NOMO-1 (cell line): ENCODE results near the gene NEURL3.

Experiments used
- DNase-seq, 2 experiments: peaks; one replicate each; lab custom pipeline; 2025; ENCODE audit not compliant: unreplicated experiment in 2 of 2; lab: John Stamatoyannopoulos, UW

NEURL3 gene

GRCh38 chr2:96528006-96528699 is 23.0 kb upstream of the NEURL3 start:
- DNase-seq, result peak; percentile 17 to 35

DNA sequence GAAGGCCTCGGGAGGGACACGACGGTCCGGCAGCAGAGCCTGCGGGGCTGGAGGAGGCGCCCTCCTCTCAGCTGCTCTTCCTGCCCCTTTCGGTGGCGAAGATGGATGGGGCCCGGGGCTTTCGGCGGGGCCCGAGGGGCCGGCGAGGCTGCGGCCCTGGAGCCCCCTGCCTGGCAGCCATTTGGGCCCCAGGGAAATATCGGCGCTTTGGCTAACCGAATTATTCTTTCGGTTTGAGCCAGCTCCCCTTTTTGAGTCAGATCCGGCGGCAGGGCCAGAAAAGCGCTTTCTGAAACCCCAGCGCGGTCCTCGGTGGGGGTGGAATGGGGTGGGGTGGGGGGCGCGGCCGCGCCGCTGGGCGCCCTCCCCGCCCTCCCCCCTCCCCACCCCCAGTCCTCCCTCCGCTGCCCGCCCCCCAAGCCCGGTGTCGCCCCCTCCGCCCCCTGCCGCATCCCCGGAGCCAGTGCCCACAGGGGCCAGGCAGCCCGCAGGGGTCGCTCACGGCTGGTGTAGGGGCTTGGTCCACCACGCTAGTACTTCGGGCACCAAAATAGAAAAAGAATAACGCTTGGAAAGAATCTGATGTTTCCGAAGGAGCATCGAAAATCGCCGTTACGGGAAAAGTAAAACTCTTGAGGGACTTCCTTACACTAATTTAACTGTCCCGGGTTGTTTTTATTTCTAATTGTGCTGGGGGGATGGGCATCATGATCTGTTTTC is 22.3 kb upstream of the NEURL3 start:
- DNase-seq, result peak in 1 of 2 experiments; percentile 6

DNA sequence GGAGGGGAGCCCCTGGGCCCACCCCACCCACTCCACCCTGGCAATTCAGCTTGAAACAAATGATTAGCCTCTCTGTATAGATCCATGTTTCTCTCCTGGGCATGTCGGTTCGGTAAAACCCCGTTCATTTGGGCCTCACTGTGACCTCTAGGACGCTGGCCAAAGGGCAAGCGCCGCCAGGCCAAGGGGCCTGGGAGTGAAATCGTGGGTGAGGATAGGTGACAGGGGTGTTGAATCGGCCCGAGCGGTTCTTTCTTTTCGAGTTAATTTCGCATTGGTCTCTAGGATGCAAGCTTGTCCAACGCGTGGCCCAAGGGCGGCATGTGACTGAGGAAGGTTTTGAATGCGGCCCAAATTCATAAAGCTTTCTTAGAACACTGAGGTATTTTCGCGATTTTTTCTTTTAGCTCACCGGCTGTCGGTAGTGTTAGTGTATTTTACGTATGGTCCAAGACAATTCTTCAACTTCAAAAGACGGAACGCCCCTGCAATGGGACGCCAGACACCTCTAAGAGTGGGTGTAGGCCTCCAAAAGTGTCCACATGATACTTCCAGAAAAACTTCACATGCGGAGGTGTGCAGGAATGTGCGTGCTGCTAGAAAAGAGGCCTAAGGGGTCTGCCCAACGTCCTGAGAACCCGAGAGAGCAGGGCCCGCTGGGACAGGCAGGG is 21.6 kb upstream of the NEURL3 start:
- DNase-seq, result no peak

- no peak for DNase-seq
Measured at GRCh38 chr2:96526101-96526591, 21.0 kb upstream of the NEURL3 start.

DNA sequence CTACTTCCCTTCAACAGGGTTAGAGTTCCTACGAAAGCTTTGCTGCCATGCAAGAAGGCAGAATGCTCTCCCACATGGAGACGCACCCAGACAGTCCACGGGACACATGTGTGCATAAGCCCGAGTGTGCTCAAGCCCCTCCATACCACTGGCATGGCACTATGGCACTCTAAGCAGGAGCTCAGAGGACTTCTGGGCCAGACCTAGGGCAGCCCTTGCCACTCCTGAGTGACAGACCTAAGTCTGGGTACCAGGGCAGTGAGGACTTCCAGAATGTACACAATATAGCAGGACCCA is 20.0 kb upstream of the NEURL3 start:
- no peak for DNase-seq

GRCh38 chr2:96524482-96525210 is 19.5 kb upstream of the NEURL3 start:
- DNase-seq, result no peak

- no peak for DNase-seq
Measured at GRCh38 chr2:96523659-96524481, 18.7 kb upstream of the NEURL3 start.

DNA sequence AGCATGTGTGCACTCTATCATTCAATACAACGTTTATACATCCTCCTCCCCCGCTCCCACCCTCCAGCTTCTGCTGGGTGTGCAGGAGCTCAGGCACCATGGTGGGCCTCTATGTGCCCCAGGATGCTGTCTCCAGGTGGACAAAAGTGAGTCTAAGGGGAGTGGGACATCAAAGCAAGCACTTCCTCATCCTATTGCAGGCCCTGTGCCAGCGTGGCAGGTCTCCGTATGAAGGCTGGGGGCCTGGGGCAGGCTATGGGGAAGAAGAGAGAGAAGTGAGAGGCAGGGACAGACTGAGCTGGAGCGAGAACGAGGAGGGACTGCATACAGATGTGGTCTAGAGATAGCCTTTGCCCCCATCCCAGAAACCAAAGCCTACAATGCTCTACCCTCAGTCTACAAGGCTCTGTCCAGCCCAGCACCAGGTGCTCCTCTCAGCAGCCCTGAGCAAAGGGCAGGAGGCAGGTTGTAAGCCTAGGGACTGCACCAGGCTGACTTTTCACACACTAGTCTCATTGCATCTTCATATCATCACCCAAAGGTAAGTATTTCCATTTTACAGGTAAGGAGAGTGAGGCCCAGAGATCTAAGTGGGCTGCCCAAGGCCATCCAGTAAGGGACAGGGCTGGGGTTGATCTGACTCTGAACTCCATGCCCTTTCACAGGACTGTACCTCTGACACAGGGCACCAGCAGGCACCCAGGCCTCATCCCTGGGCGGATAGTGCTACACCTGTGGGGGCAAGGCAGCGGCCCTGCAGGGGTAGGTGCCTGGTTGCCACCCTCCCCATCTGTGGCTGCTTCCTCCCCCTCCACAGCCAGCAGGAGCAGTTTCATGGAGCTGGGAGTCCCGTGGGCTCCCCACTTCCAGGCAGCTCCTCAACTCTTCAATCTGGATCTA is 17.4 kb upstream of the NEURL3 start:
- DNase-seq, result no peak

- no peak for DNase-seq
Measured at GRCh38 chr2:96521219-96521618, 16.1 kb upstream of the NEURL3 start.

DNA sequence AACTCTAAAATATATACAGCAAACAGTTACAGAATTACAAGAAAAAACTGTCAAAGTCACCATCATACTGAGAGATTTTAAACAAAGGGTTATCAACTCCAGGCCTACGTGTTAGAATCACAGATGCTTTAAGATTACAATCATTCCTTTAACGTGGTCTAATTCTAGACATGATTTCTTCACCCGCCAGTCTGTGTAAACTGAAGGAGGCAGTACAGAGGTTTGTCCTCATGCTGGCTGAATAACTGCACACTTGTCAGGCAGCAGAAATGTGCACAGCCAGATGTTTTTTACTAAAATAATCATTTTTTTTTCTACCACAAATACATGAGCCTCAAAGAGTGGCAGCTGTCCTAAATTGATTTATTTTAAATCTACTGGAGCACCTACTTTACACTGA is 15.5 kb upstream of the NEURL3 start:
- DNase-seq, result no peak

DNA sequence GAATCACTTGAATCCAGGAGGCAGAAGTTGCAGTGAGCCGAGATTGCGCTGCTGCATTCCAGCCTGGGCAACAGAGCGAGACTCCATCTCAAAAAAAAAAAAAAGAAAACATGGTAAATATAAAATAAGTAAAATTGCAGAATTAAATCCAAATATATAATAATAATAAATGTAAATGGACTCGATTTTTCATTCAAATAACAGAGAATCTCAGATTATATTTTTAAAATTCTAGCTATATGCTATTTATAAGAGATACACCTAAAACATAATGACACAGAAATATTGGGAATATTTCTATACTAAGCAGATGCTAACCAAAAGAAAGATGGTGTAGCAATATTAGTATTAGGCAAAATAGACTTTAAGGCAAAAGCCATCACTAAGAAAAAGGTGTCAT is 15.1 kb upstream of the NEURL3 start:
- DNase-seq, result no peak

DNA sequence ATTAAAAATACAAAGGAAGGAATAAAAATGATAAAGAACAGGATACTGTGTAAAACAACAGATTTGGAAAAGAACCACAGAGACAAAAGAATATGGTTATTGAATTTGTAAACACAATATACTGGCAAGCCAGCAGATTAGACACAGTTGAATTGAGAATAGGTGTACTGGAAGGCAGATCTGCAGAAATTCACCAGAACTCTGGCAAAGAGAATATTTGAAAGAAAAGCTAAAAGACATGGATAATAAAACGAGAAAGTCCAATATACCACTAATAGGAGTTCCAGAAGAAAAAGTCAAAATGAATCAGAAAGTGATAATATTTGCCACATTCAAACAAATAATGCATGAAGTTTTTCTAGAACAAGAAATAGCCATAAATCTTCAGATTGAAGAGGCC is 11.9 kb upstream of the NEURL3 start:
- no peak for DNase-seq

DNA sequence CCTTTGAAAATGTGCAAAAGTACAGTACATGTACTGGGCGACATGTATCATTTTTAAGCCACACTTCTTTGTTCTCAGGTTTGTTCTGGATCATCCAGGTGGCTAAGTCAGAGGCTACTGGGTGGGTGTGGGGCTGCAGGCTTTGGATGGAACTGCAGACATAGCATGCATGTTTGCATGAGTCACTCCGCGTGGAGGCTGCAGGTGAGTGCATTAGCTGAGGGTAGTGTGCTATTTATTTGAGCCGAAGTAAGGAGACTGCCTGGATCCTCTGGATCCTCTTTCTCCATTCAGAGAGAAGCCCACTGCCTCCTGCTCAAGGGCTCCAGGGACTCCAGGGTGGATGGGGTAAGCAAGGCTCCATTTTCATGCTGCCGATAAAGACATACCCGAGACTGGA is 9.4 kb upstream of the NEURL3 start:
- DNase-seq, result no peak

GRCh38 chr2:96512341-96512740 is 7.2 kb upstream of the NEURL3 start:
- no peak for DNase-seq

DNA sequence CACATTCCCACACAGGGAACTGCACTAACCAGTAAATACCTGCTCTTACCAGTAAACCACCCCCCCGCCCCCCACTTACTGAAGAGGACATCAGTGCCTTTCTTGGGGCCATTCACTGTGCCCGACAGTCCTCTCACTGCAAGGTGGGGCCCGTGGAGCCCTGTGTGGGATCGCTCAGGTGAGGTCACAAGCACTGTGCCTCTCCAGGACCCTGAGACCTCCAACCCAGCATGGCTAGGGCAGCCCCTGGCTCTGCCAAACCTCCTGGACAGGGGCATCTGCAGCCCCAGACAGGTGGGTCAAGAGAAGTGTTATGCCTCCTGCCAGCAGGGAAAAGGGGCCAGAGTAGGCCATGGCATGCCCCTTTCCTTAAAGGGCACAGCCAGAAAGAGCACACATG is 6.7 kb upstream of the NEURL3 start:
- no peak for DNase-seq

- DNase-seq, result no peak
Measured at GRCh38 chr2:96510931-96511595, 5.9 kb upstream of the NEURL3 start.

DNA sequence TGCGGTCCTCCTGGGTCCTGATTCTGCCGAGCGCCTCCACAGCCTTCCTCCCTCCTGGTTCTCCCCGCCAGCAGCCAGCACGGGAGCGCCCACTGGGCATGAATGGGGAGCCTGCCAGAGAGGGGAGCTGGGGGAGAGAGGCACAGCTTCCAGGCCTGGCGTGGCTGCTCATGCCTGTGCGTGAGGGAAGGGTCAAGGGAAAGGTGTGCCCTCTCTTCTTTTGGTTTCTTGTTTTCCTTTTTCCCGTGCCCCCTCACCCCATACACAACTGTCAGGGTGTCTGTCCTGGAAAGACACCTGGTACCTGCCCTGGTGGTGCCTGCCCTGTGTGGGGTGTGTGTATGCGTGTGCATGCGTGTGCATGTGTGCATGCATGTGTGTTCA is 4.7 kb upstream of the NEURL3 start:
- no peak for DNase-seq

- peak; percentile 62 to 78 for DNase-seq
Measured at GRCh38 chr2:96509114-96509846, 4.1 kb upstream of the NEURL3 start.
